Liver (tissue), 9 donors: Measurements from ENCODE around the gene DDIAS. TPM values are rescaled to one million over a fixed set of nuclear protein-coding genes. Genes with fewer than 3 reads are reported as not detected.

Experiments
- DNase-seq: peaks from one replicate; pipeline ENCODE4 v3.0.0-alpha.2; 2017; ENCODE audit warnings: low spot score
- H3K27ac ChIP-seq, 2 donors: one replicate each; pipeline ENCODE4 v1.7.0; 2013; ENCODE audit warnings: inconsistent platforms in 2 of 2, low read length in 2 of 2, control low read depth in 1 of 2, low read depth in 1 of 2, mild to moderate bottlenecking in 1 of 2
- H3K27me3 ChIP-seq, 4 donors: one replicate each; pipeline versions ENCODE4 v1.6.1 to v1.7.0; 2013; ENCODE audit warnings: low read length in 3 of 4, inconsistent platforms in 1 of 4, mild to moderate bottlenecking in 1 of 4, moderate library complexity in 1 of 4; ENCODE audit not compliant: control insufficient read depth in 4 of 4, insufficient read depth in 4 of 4
- H3K36me3 ChIP-seq, 4 donors: one replicate each; pipeline versions ENCODE4 v1.6.1 to v1.7.0; 2013; ENCODE audit warnings: low read length in 3 of 4, mild to moderate bottlenecking in 3 of 4, low read depth in 1 of 4, moderate library complexity in 1 of 4; ENCODE audit not compliant: control insufficient read depth in 4 of 4, insufficient read depth in 3 of 4
- H3K4me1 ChIP-seq, 4 donors: one replicate each; pipeline versions ENCODE4 v1.6.1 to v1.7.0; 2013; ENCODE audit warnings: low read length in 3 of 4, mild to moderate bottlenecking in 3 of 4, moderate library complexity in 1 of 4; ENCODE audit not compliant: control insufficient read depth in 4 of 4, insufficient read depth in 4 of 4
- H3K4me3 ChIP-seq, 3 donors: one replicate each; pipeline versions ENCODE4 v1.6.1 to v1.7.0; 2013; ENCODE audit warnings: low read length in 3 of 3, control low read depth in 1 of 3, low read depth in 1 of 3, mild to moderate bottlenecking in 1 of 3
- H3K9ac ChIP-seq, 2 donors: one replicate each; pipeline ENCODE4 v1.7.0; 2013; ENCODE audit warnings: low read length in 2 of 2, mild to moderate bottlenecking in 2 of 2, moderate library complexity in 2 of 2, control low read depth in 1 of 2, low read depth in 1 of 2
- H3K9me3 ChIP-seq, 4 donors: one replicate each; pipeline versions ENCODE4 v1.6.1 to v1.7.0; 2013; ENCODE audit warnings: low read length in 3 of 4; ENCODE audit not compliant: control insufficient read depth in 4 of 4
- ATF3 ChIP-seq: IDR thresholded peaks from 2 replicates; pipeline ENCODE4 v1.6.1; 2016; ENCODE audit warnings: antibody characterized with exemption
- CTCF ChIP-seq: fragments of 150-350 bp; IDR thresholded peaks from 2 replicates; pipeline ENCODE4 v1.5.1; 2017; ENCODE audit warnings: improper control_type of control experiment, low read depth, low read length; ENCODE audit not compliant: missing input control
- FOXA2 ChIP-seq: IDR thresholded peaks from 2 replicates; pipeline ENCODE4 v1.6.1; 2016; ENCODE audit warnings: antibody characterized with exemption
- GABPA ChIP-seq, 2 donors: IDR thresholded peaks in 1 of 2; conservative IDR thresholded peaks in 1 of 2; 2 replicates each; pipeline ENCODE4 v1.6.1; 2016; ENCODE audit warnings: antibody characterized with exemption in 2 of 2, mild to moderate bottlenecking in 1 of 2, moderate library complexity in 1 of 2
- HNF4G ChIP-seq: IDR thresholded peaks from 2 replicates; pipeline ENCODE4 v1.6.1; 2016; ENCODE audit warnings: antibody characterized with exemption
- JUND ChIP-seq, 2 donors: IDR thresholded peaks; 2 replicates each; pipeline ENCODE4 v1.6.1; 2016; ENCODE audit warnings: antibody characterized with exemption in 2 of 2
- MAX ChIP-seq: IDR thresholded peaks from 2 replicates; pipeline ENCODE4 v1.6.1; 2016; ENCODE audit warnings: antibody characterized with exemption
- NR2F2 ChIP-seq: IDR thresholded peaks from 2 replicates; pipeline ENCODE4 v1.6.1; 2016; ENCODE audit warnings: antibody characterized with exemption
- RAD21 ChIP-seq, 2 donors: IDR thresholded peaks; 2 replicates each; pipeline ENCODE4 v1.6.1; 2016; ENCODE audit warnings: antibody characterized with exemption in 2 of 2, mild to moderate bottlenecking in 2 of 2
- REST ChIP-seq: IDR thresholded peaks from 2 replicates; pipeline ENCODE4 v1.6.1; 2016; ENCODE audit warnings: antibody characterized with exemption, mild to moderate bottlenecking
- RXRA ChIP-seq, 2 donors: IDR thresholded peaks; 2 replicates each; pipeline ENCODE4 v1.6.1; 2017 to 2018; ENCODE audit warnings: antibody characterized with exemption in 2 of 2, mild to moderate bottlenecking in 1 of 2
- SP1 ChIP-seq: IDR thresholded peaks from 2 replicates; pipeline ENCODE4 v1.6.1; 2018; ENCODE audit warnings: antibody characterized with exemption, mild to moderate bottlenecking
- TAF1 ChIP-seq: conservative IDR thresholded peaks from 2 replicates; pipeline ENCODE4 v1.6.1; 2016; ENCODE audit warnings: antibody characterized with exemption, mild to moderate bottlenecking
- YY1 ChIP-seq: IDR thresholded peaks from 2 replicates; pipeline ENCODE4 v1.6.1; 2016; ENCODE audit warnings: antibody characterized with exemption, mild to moderate bottlenecking
- ZBTB33 ChIP-seq: IDR thresholded peaks from 2 replicates; pipeline ENCODE4 v1.6.1; 2016; ENCODE audit warnings: antibody characterized with exemption
- WGBS: extraction: QIAGEN DNeasy Blood & Tissue Kit; methylation state at CpG from one replicate; pipeline ENCODE4 v1.1.7; 2013; 5-methylcytosine and 5-hydroxymethylcytosine counted together
- polyA plus RNA-seq, 2 donors: library from polyadenylated mRNA; stranded (reverse) in 1 of 2; unstranded in 1 of 2; fragments of 200-250 nt in 1 of 2; fragments of >200 nt in 1 of 2; fragmentation: Nextera tagmentation in 1 of 2; extraction: Ambion mirVana in 1 of 2; gene quantifications; one replicate each; pipeline versions ENCODE4 v1.2.1 to v1.2.3, GENCODE V29; 2013 to 2015
- total RNA-seq, 2 donors: library from RNA; depleted of rRNA; stranded (reverse); fragments of >200 nt; gene quantifications; one replicate each; pipeline ENCODE4 v1.2.3, GENCODE V29; 2014
- donor health status: healthy.
- donor health status: healthy.
- donor health status: healthy.
- donor health status: healthy.
- donor health status: healthy.

Gene DDIAS
- total and polyA plus RNA-seq, 4 donors: 0.25 to 8.4 (median 0.47) TPM

GRCh38 chr11:82874646-82875523 is 26.7 kb upstream of the DDIAS start:
- no peaks in the 10 kb centered on the region for H3K27me3 ChIP-seq
- no peak for TF ChIP-seq YY1
- TF ChIP-seq FOXA2: no peak
- no peak for TF ChIP-seq JUND (IDR thresholded peaks at IDR 0.05)
- no peak for TF ChIP-seq RXRA (IDR thresholded peaks at IDR 0.05)
- no peak for TF ChIP-seq SP1
- TF ChIP-seq ATF3: no peak
- TF ChIP-seq REST: no peak
- no peak for TF ChIP-seq CTCF
- TF ChIP-seq NR2F2: no peak
- TF ChIP-seq TAF1: no peak
- no peak for TF ChIP-seq HNF4G
- TF ChIP-seq RAD21 (IDR thresholded peaks at IDR 0.05): no peak
- H3K9me3 ChIP-seq: no peaks in the 10 kb centered on the region
- no peak overlapping the region for H3K27ac ChIP-seq
- peaks cover 0 to 2% (median 0%) of the 10 kb centered on the region in 4 donors for H3K36me3 ChIP-seq
- H3K4me1 ChIP-seq: peaks cover 0 to 3% (median 0%) of the 10 kb centered on the region in 4 donors
- no peak overlapping the region for H3K9ac ChIP-seq
- no peak for DNase-seq
- H3K4me3 ChIP-seq: no peak overlapping the region
- 96% methylated on average over 4 of the region's 4 CpGs for WGBS

- Histone ChIP-seq H3K27me3 (no peaks in the 10 kb centered on the region), H3K27ac (no peak overlapping the region), H3K4me1 (peaks cover 0 to 4% (median 1%) of the 10 kb centered on the region in 4 donors), H3K9ac (no peak overlapping the region), H3K9me3 (no peaks in the 10 kb centered on the region), H3K36me3 (peaks cover 0 to 4% (median 0%) of the 10 kb centered on the region in 4 donors), H3K4me3 (no peak overlapping the region)
- DNase-seq: no peak
- 76% methylated on average over 3 of the region's 3 CpGs for WGBS
- TF ChIP-seq MAX: peak; percentile 44
- TF ChIP-seq RAD21 (IDR thresholded peaks at IDR 0.05): peak in 1 of 2 donors; percentile 9
- TF ChIP-seq JUND (IDR thresholded peaks at IDR 0.05): no peak
- no peak for TF ChIP-seq ATF3
- no peak for TF ChIP-seq GABPA (IDR thresholded peaks at IDR 0.05 in 1 of 2, conservative IDR thresholded peaks at IDR 0.05 in 1 of 2)
- peak; percentile 23 for TF ChIP-seq SP1
- no peak for TF ChIP-seq ZBTB33
- TF ChIP-seq NR2F2: peak; percentile 90
These were observed 17.7 kb upstream of the DDIAS start for GRCh38 chr11:82883853-82884252.
